Hepatocyte (in vitro differentiated cells): ENCODE measurements around the gene GPATCH2. TPM values are rescaled to one million over a fixed set of nuclear protein-coding genes. Genes with fewer than 3 reads are reported as not detected.

Experiments used
- DNase-seq: peaks from one replicate; pipeline ENCODE4 v3.0.0-alpha.2; 2016; ENCODE audit warnings: low spot score
- H2AFZ ChIP-seq: fragments of 200-600 bp; sonication (generic); 2 replicates; pipeline ENCODE4 v1.6.0; 2016; ENCODE audit warnings: antibody characterized with exemption, mild to moderate bottlenecking
- H3K27ac ChIP-seq: fragments of 200-600 bp; sonication (generic); 2 replicates; pipeline ENCODE4 v1.5.1; 2016; ENCODE audit warnings: mild to moderate bottlenecking
- H3K27me3 ChIP-seq: fragments of 200-600 bp; sonication (generic); 2 replicates; pipeline ENCODE4 v1.6.1; 2016
- H3K36me3 ChIP-seq: fragments of 200-600 bp; sonication (generic); replicated peaks from 2 replicates; pipeline ENCODE4 v1.5.1; 2016; ENCODE audit warnings: low read depth; ENCODE audit not compliant: insufficient read depth
- H3K4me1 ChIP-seq: fragments of 200-600 bp; sonication (generic); 2 replicates; pipeline ENCODE4 v1.5.1; 2016; ENCODE audit warnings: mild to moderate bottlenecking, moderate library complexity; ENCODE audit not compliant: insufficient read depth
- H3K4me2 ChIP-seq: fragments of 200-600 bp; sonication (generic); 2 replicates; pipeline ENCODE4 v1.6.0; 2016
- H3K4me3 ChIP-seq: fragments of 200-600 bp; sonication (generic); 2 replicates; pipeline ENCODE4 v1.5.1; 2016; ENCODE audit warnings: mild to moderate bottlenecking
- H3K79me2 ChIP-seq: fragments of 200-600 bp; sonication (generic); 2 replicates; pipeline ENCODE4 v1.6.0; 2017; ENCODE audit warnings: mild to moderate bottlenecking
- H3K9me2 ChIP-seq: fragments of 200-600 bp; sonication (generic); replicated peaks from 2 replicates; pipeline ENCODE4 v1.6.0; 2017; ENCODE audit warnings: mild to moderate bottlenecking; ENCODE audit not compliant: insufficient read depth
- H3K9me3 ChIP-seq: fragments of 200-600 bp; sonication (generic); 2 replicates; pipeline ENCODE4 v1.5.1; 2016; ENCODE audit warnings: low read depth, mild to moderate bottlenecking
- H4K20me1 ChIP-seq: fragments of 200-600 bp; sonication (generic); 2 replicates; pipeline ENCODE4 v1.6.0; 2016; ENCODE audit warnings: mild to moderate bottlenecking; ENCODE audit not compliant: insufficient read depth, poor library complexity, severe bottlenecking
- CTCF ChIP-seq: fragments of 200-600 bp; sonication (generic); IDR thresholded peaks from 2 replicates; pipeline ENCODE4 v1.5.1; 2016; ENCODE audit warnings: antibody characterized with exemption, mild to moderate bottlenecking; ENCODE audit not compliant: poor library complexity
- EZH2 ChIP-seq: fragments of 200-600 bp; sonication (generic); IDR thresholded peaks from 2 replicates; pipeline ENCODE4 v1.6.1; 2016; ENCODE audit warnings: antibody characterized with exemption, mild to moderate bottlenecking, borderline replicate concordance
- EZH2phosphoT487 ChIP-seq: fragments of 200-600 bp; sonication (generic); IDR thresholded peaks from one replicate; pipeline ENCODE4 v1.6.1; 2018; ENCODE audit warnings: antibody characterized with exemption, mild to moderate bottlenecking, low read depth, moderate library complexity; ENCODE audit not compliant: unreplicated experiment, severe bottlenecking
- WGBS: methylation state at CpG from one replicate; pipeline ENCODE4 v1.1.6; 2016; ENCODE audit warnings: low lambda C conversion rate; ENCODE audit errors: missing lambda C conversion rate; 5-methylcytosine and 5-hydroxymethylcytosine counted together
- polyA plus RNA-seq: library from polyadenylated mRNA; unstranded; fragments of >200 nt; fragmentation: Nextera tagmentation; extraction: Ambion mirVana; gene quantifications from 2 replicates; pipeline ENCODE4 v1.2.1, GENCODE V29; 2016
- total RNA-seq: library from RNA; depleted of rRNA; stranded (reverse); fragments of >200 nt; gene quantifications from 2 replicates; pipeline ENCODE4 v1.2.3, GENCODE V29; 2014

GPATCH2 gene
- total and polyA plus RNA-seq, 2 experiments from 2014 or later = 7.8 to 22.5 TPM

- H3K4me1 ChIP-seq = no peaks in the 10 kb centered on the region
- no peak overlapping the region for H3K4me2 ChIP-seq
- DNase-seq = no peak
- H3K4me3 ChIP-seq = no peak overlapping the region
- no peaks in the 10 kb centered on the region for H3K79me2 ChIP-seq
- no peak overlapping the region for H3K27ac ChIP-seq
- no peak overlapping the region for H2AFZ ChIP-seq
- H3K9me2 ChIP-seq = no peaks in the 10 kb centered on the region
- TF ChIP-seq CTCF = no peak
- no peaks in the 10 kb centered on the region for H3K36me3 ChIP-seq
- no peaks in the 10 kb centered on the region for H3K9me3 ChIP-seq
- 78% methylated on average over 2 of the region's 2 CpGs for WGBS
- no peaks in the 10 kb centered on the region for H3K27me3 ChIP-seq
- H4K20me1 ChIP-seq = no peaks in the 10 kb centered on the region
Observed at GRCh38 chr1:217668351-217668940, 37.6 kb upstream of the GPATCH2 start.

GRCh38 chr1:217661407-217661806, 30.5 kb upstream of the GPATCH2 start:
- Histone ChIP-seq H3K79me2 (no peaks in the 10 kb centered on the region), H3K27me3 (no peaks in the 10 kb centered on the region), H3K9me2 (no peaks in the 10 kb centered on the region), H3K27ac (no peak overlapping the region), H3K4me2 (no peak overlapping the region), H3K9me3 (no peaks in the 10 kb centered on the region), H3K4me1 (no peaks in the 10 kb centered on the region), H3K4me3 (no peak overlapping the region), H3K36me3 (no peaks in the 10 kb centered on the region), H2AFZ (no peak overlapping the region), H4K20me1 (no peaks in the 10 kb centered on the region)
- TF ChIP-seq CTCF (no peak), EZH2 (no peak), EZH2phosphoT487 (no peak)
- no peak for DNase-seq

GRCh38 chr1:217660353-217661062, 29.6 kb upstream of the GPATCH2 start:
- no peaks in the 10 kb centered on the region for H3K27me3 ChIP-seq
- no peak overlapping the region for H3K4me2 ChIP-seq
- H3K27ac ChIP-seq = no peak overlapping the region
- H3K79me2 ChIP-seq = no peaks in the 10 kb centered on the region
- H3K9me3 ChIP-seq = no peaks in the 10 kb centered on the region
- H3K36me3 ChIP-seq = no peaks in the 10 kb centered on the region
- 60% methylated on average over 5 of the region's 5 CpGs for WGBS
- no peak overlapping the region for H2AFZ ChIP-seq
- peak; percentile 58 for TF ChIP-seq CTCF
- TF ChIP-seq EZH2phosphoT487 = no peak
- H3K9me2 ChIP-seq = no peaks in the 10 kb centered on the region
- no peaks in the 10 kb centered on the region for H4K20me1 ChIP-seq
- H3K4me3 ChIP-seq = no peak overlapping the region
- DNase-seq = peak; percentile 26
- H3K4me1 ChIP-seq = no peaks in the 10 kb centered on the region
